Hepatocyte (in vitro differentiated cells): ENCODE measurements around the gene KCNJ12. TPM values are rescaled to one million over a fixed set of nuclear protein-coding genes. Genes with fewer than 3 reads are reported as not detected.
"Not testable (repeated sequence)": the region's sequence is repeated elsewhere in the genome, so short reads cannot be mapped to it uniquely, and the experiment has no call there.

ENCODE experiments used
- DNase-seq: peaks from one replicate; pipeline ENCODE4 v3.0.0-alpha.2; 2016; ENCODE audit warnings: low spot score
- H2AFZ ChIP-seq: fragments of 200-600 bp; sonication (generic); 2 replicates; pipeline ENCODE4 v1.6.0; 2016; ENCODE audit warnings: antibody characterized with exemption, mild to moderate bottlenecking
- H3K27ac ChIP-seq: fragments of 200-600 bp; sonication (generic); 2 replicates; pipeline ENCODE4 v1.5.1; 2016; ENCODE audit warnings: mild to moderate bottlenecking
- H3K27me3 ChIP-seq: fragments of 200-600 bp; sonication (generic); 2 replicates; pipeline ENCODE4 v1.6.1; 2016
- H3K36me3 ChIP-seq: fragments of 200-600 bp; sonication (generic); replicated peaks from 2 replicates; pipeline ENCODE4 v1.5.1; 2016; ENCODE audit warnings: low read depth; ENCODE audit not compliant: insufficient read depth
- H3K4me1 ChIP-seq: fragments of 200-600 bp; sonication (generic); 2 replicates; pipeline ENCODE4 v1.5.1; 2016; ENCODE audit warnings: mild to moderate bottlenecking, moderate library complexity; ENCODE audit not compliant: insufficient read depth
- H3K4me2 ChIP-seq: fragments of 200-600 bp; sonication (generic); 2 replicates; pipeline ENCODE4 v1.6.0; 2016
- H3K4me3 ChIP-seq: fragments of 200-600 bp; sonication (generic); 2 replicates; pipeline ENCODE4 v1.5.1; 2016; ENCODE audit warnings: mild to moderate bottlenecking
- H3K79me2 ChIP-seq: fragments of 200-600 bp; sonication (generic); 2 replicates; pipeline ENCODE4 v1.6.0; 2017; ENCODE audit warnings: mild to moderate bottlenecking
- H3K9me2 ChIP-seq: fragments of 200-600 bp; sonication (generic); replicated peaks from 2 replicates; pipeline ENCODE4 v1.6.0; 2017; ENCODE audit warnings: mild to moderate bottlenecking; ENCODE audit not compliant: insufficient read depth
- H3K9me3 ChIP-seq: fragments of 200-600 bp; sonication (generic); 2 replicates; pipeline ENCODE4 v1.5.1; 2016; ENCODE audit warnings: low read depth, mild to moderate bottlenecking
- H4K20me1 ChIP-seq: fragments of 200-600 bp; sonication (generic); 2 replicates; pipeline ENCODE4 v1.6.0; 2016; ENCODE audit warnings: mild to moderate bottlenecking; ENCODE audit not compliant: insufficient read depth, poor library complexity, severe bottlenecking
- CTCF ChIP-seq: fragments of 200-600 bp; sonication (generic); IDR thresholded peaks from 2 replicates; pipeline ENCODE4 v1.5.1; 2016; ENCODE audit warnings: antibody characterized with exemption, mild to moderate bottlenecking; ENCODE audit not compliant: poor library complexity
- EZH2 ChIP-seq: fragments of 200-600 bp; sonication (generic); IDR thresholded peaks from 2 replicates; pipeline ENCODE4 v1.6.1; 2016; ENCODE audit warnings: antibody characterized with exemption, mild to moderate bottlenecking, borderline replicate concordance
- EZH2phosphoT487 ChIP-seq: fragments of 200-600 bp; sonication (generic); IDR thresholded peaks from one replicate; pipeline ENCODE4 v1.6.1; 2018; ENCODE audit warnings: antibody characterized with exemption, mild to moderate bottlenecking, low read depth, moderate library complexity; ENCODE audit not compliant: unreplicated experiment, severe bottlenecking
- WGBS: methylation state at CpG from one replicate; pipeline ENCODE4 v1.1.6; 2016; ENCODE audit warnings: low lambda C conversion rate; ENCODE audit errors: missing lambda C conversion rate; 5-methylcytosine and 5-hydroxymethylcytosine counted together
- polyA plus RNA-seq: library from polyadenylated mRNA; unstranded; fragments of >200 nt; fragmentation: Nextera tagmentation; extraction: Ambion mirVana; gene quantifications from 2 replicates; pipeline ENCODE4 v1.2.1, GENCODE V29; 2016
- total RNA-seq: library from RNA; depleted of rRNA; stranded (reverse); fragments of >200 nt; gene quantifications from 2 replicates; pipeline ENCODE4 v1.2.3, GENCODE V29; 2014

KCNJ12 gene
- total and polyA plus RNA-seq, 2 experiments from 2014 or later: 0.15 to 0.73 TPM

- WGBS: 72% methylated on average over 15 of the region's 15 CpGs
- no peak for TF ChIP-seq CTCF
- TF ChIP-seq EZH2: no peak
- TF ChIP-seq EZH2phosphoT487: no peak
- Histone ChIP-seq H3K79me2 (no peaks in the 10 kb centered on the region), H3K9me3 (no peaks in the 10 kb centered on the region), H4K20me1 (no peaks in the 10 kb centered on the region), H3K9me2 (no peaks in the 10 kb centered on the region), H3K27ac (no peak overlapping the region), H2AFZ (no peak overlapping the region), H3K27me3 (no peaks in the 10 kb centered on the region), H3K4me3 (no peak overlapping the region), H3K36me3 (no peaks in the 10 kb centered on the region), H3K4me1 (peaks cover 2% of the 10 kb centered on the region), H3K4me2 (no peak overlapping the region)
- no peak for DNase-seq
Observed at GRCh38 chr17:21400816-21401593, 24.8 kb downstream of the KCNJ12 start.

DNA sequence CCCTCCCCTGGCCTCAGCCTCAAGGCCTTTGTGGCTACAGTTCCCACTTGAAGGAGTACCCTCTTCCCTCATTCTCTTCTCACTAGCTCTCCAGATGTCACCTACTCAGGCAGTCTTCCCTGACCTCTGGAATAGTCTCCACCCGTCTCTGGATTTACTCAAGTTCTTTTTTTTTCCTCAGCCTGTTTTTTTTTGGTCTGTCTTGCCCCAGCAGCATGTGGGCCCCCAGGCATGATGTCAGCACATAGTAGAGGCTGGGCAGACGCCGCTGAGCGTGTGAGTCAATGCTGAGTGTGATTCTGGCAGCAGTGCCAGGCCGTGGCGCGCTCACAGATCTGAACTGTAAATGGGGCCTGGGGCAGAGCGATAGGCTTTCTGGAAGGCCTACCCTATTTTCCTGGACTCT, 26.0 kb downstream of the KCNJ12 start:
- peak; percentile 78 for DNase-seq
- 60% methylated on average over 8 of the region's 8 CpGs for WGBS

GRCh38 chr17:21402926-21403325, 26.8 kb downstream of the KCNJ12 start:
- peak overlapping the region; percentile 65 for H3K27ac ChIP-seq
- not testable (repeated sequence) for H3K4me3 ChIP-seq, H3K27me3 ChIP-seq, H3K9me2 ChIP-seq, H3K4me2 ChIP-seq, H3K9me3 ChIP-seq, H3K36me3 ChIP-seq, H3K79me2 ChIP-seq, DNase-seq, H2AFZ ChIP-seq, H4K20me1 ChIP-seq, H3K4me1 ChIP-seq
- WGBS: 82% methylated on average over 3 of the region's 3 CpGs

More for the DNA sequence above, 26.0 kb downstream of the KCNJ12 start:
- not testable (repeated sequence) for H3K9me3 ChIP-seq, H3K4me3 ChIP-seq, H3K9me2 ChIP-seq, H4K20me1 ChIP-seq, H3K36me3 ChIP-seq, H3K79me2 ChIP-seq, H3K4me2 ChIP-seq, H2AFZ ChIP-seq, H3K4me1 ChIP-seq, H3K27me3 ChIP-seq
- peak overlapping the region; percentile 65 for H3K27ac ChIP-seq

- H3K9me2 ChIP-seq, H3K79me2 ChIP-seq, H3K4me1 ChIP-seq, H3K36me3 ChIP-seq, H4K20me1 ChIP-seq, H3K4me2 ChIP-seq, H3K9me3 ChIP-seq, H3K4me3 ChIP-seq, H3K27me3 ChIP-seq, H3K27ac ChIP-seq, H2AFZ ChIP-seq, DNase-seq: not testable (repeated sequence)
- WGBS: 79% methylated on average over 8 of the region's 8 CpGs
Observed at GRCh38 chr17:21404106-21404505, 27.9 kb downstream of the KCNJ12 start.

DNA sequence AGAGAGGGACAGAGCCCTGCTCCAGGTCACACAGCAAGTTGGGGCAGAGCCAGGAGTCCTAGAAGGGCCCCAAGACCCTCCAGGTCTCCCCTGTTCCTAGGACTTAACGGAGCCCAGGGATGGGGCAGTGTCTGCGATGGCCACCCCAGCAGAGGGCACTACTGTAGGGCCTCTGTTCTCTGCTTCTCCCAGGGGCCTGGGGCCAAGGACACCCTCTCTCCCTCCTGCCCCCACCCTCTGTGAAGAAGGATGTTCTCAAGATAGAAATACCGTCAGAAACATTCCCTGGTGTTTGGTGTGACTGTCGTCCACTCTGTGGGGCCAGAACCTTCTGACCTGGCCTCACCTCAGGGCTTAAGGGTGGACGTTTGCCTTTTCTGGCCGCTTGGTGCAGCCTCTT, 28.4 kb downstream of the KCNJ12 start:
- WGBS: 80% methylated on average over 6 of the region's 6 CpGs

DNA sequence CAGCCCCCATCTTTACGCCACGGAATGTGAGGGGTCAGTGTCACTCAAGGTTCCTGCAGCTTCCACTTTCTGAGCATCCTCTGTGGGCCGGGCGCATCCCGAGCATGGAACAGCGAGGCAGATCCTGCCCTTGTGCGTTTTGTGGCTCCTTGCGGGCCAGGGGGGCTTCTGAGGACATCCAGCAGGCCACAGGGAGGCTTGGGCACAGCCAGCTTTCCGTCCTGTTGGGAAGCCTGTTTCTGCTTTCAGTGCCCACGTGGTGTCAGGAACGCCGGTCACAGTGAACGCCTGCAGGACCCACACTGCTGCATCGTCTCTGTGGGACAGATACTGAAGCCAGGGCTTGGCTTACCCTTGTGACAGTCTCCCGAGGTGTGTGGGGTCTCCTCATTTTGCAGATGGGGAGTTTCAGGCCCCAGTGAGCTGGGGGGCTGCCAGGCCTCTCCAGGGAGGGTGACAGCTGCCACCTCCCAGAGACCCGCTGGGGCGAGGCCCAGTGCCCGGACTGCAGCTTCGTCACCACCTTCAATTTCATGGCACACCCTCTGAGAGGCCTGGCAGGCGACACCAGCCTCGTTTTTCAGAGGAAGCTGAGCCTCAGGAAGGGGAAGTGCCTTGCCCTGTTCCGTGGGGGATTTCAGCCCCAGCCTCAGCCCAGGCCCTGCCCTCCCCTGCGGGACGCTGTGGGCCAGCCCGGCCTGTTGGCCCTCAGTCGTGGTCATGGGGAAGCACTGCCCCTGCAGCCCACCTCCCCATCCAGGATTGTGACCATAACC, 29.0 kb downstream of the KCNJ12 start:
- not testable (repeated sequence) for H3K36me3 ChIP-seq, H3K4me2 ChIP-seq, DNase-seq, H4K20me1 ChIP-seq, H3K9me3 ChIP-seq, H3K4me1 ChIP-seq, H3K27me3 ChIP-seq, H3K27ac ChIP-seq, H3K79me2 ChIP-seq, H2AFZ ChIP-seq, H3K9me2 ChIP-seq, H3K4me3 ChIP-seq
- WGBS: 76% methylated on average over 18 of the region's 26 CpGs

More for the DNA sequence above, 28.4 kb downstream of the KCNJ12 start:
- H3K27ac ChIP-seq, H3K9me2 ChIP-seq, H3K27me3 ChIP-seq, DNase-seq, H3K4me2 ChIP-seq, H2AFZ ChIP-seq, H3K4me3 ChIP-seq, H3K36me3 ChIP-seq, H3K4me1 ChIP-seq, H4K20me1 ChIP-seq, H3K9me3 ChIP-seq, H3K79me2 ChIP-seq: not testable (repeated sequence)

DNA sequence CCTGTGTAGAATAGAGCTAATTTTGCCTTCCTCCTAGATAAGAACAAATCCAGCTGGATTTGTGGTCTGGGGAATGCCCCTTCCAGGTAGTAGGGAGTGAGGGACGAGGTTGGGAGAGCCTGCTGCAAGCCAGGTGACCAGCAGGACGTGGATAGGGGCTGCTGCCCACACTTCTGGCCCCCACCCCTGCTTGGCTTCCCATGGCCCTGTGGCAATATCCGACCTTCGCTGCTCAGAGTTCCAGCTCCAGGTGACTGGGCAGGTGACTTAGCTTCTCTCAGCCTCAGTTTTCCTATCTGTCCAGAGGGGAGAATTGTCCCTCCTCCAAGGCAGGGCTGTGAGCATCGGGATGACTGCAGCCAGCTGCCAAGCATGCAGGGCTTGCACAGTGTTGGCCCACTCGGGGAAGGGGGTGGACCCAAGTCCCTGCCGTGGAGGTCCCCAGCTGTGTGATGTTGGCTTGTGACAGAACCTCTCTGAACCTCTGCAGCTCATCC, 29.8 kb downstream of the KCNJ12 start:
- H3K4me1 ChIP-seq, H3K36me3 ChIP-seq, H3K27me3 ChIP-seq, H3K9me2 ChIP-seq, H3K27ac ChIP-seq, H2AFZ ChIP-seq, DNase-seq, H3K9me3 ChIP-seq, H4K20me1 ChIP-seq, H3K4me2 ChIP-seq, H3K4me3 ChIP-seq, H3K79me2 ChIP-seq: not testable (repeated sequence)
- 75% methylated on average over 7 of the region's 7 CpGs for WGBS
